Right ventricle myocardium inferior (tissue), 1 donor: Measurements from ENCODE around the gene TKTL1. TPM values are rescaled to one million over a fixed set of nuclear protein-coding genes. Genes with fewer than 3 reads are reported as not detected.

ENCODE experiments used
- ATAC-seq: fragments of 200-7000 bp; cut with Tn5 transposase; one replicate; pipeline ENCODE4 v1.9.1; 2020; ENCODE audit warnings: mild to moderate bottlenecking, moderate library complexity
- DNase-seq: peaks from one replicate; pipeline ENCODE4 v3.0.0; 2021; ENCODE audit errors: missing footprints
- intact Hi-C: fragments of 100-400 bp; cut with DNase I; formaldehyde crosslinking; loops from one replicate; pipeline ENCODE4 v1.11.0; 2022
- total RNA-seq: library from RNA; stranded (reverse); fragmentation: NEBNext Ultra II Directional; extraction: Animal tissue kit (Norgen Biotek cat#: 25700); gene quantifications from one replicate; pipeline ENCODE4 v1.2.1, GENCODE V29; 2021
- donor health status: DM: no; HTN: yes; CAD: no; lungs with severe emphysema.

The TKTL1 gene
- total RNA-seq, 1 donor from 2014 or later = 13.0 TPM

- no peak for ATAC-seq
- DNase-seq = no peak
- intact Hi-C loops = no loop called here
Measured at GRCh38 chrX:154355094-154355775, 59.6 kb downstream of the TKTL1 start.

GRCh38 chrX:154355776-154356140, 60.2 kb downstream of the TKTL1 start:
- DNase-seq (no peak), ATAC-seq (no peak)
- intact Hi-C loops = no loop called here

GRCh38 chrX:154356596-154356995, 61.0 kb downstream of the TKTL1 start:
- no peak for ATAC-seq
- intact Hi-C loops = no loop called here

GRCh38 chrX:154357205-154357604, 61.6 kb downstream of the TKTL1 start:
- ATAC-seq = no peak
- no peak for DNase-seq
- intact Hi-C loops = no loop called here

More at GRCh38 chrX:154356596-154356995, 61.0 kb downstream of the TKTL1 start:
- no peak for DNase-seq

- ATAC-seq (no peak), DNase-seq (no peak)
Measured at GRCh38 chrX:154358011-154358410, 62.4 kb downstream of the TKTL1 start.

GRCh38 chrX:154358829-154359228, 63.2 kb downstream of the TKTL1 start:
- ATAC-seq = no peak
- DNase-seq = no peak
- intact Hi-C loops = no loop called here

More at GRCh38 chrX:154358011-154358410, 62.4 kb downstream of the TKTL1 start:
- intact Hi-C loops = no loop called here

GRCh38 chrX:154359362-154360154, 64.0 kb downstream of the TKTL1 start:
- intact Hi-C loops = no loop called here

GRCh38 chrX:154360155-154360713, 64.6 kb downstream of the TKTL1 start:
- ATAC-seq (no peak), DNase-seq (no peak)
- intact Hi-C loops = no loop called here

More at GRCh38 chrX:154359362-154360154, 64.0 kb downstream of the TKTL1 start:
- ATAC-seq (no peak), DNase-seq (no peak)

- DNase-seq (peak; percentile 25), ATAC-seq (no peak)
- intact Hi-C loops = no loop called here
Measured at GRCh38 chrX:154362085-154362742, 66.6 kb downstream of the TKTL1 start.

- ATAC-seq (no peak), DNase-seq (no peak)
- intact Hi-C loops = no loop called here
Measured at GRCh38 chrX:154363706-154364439, 68.3 kb downstream of the TKTL1 start.

GRCh38 chrX:154365052-154365600, 69.5 kb downstream of the TKTL1 start:
- intact Hi-C loops = no loop called here
- no peak for ATAC-seq
- DNase-seq = no peak

- intact Hi-C loops = no loop called here
- no peak for ATAC-seq
Measured at GRCh38 chrX:154365997-154366665, 70.5 kb downstream of the TKTL1 start.

GRCh38 chrX:154366666-154367055, 71.1 kb downstream of the TKTL1 start:
- intact Hi-C loops = no loop called here
- DNase-seq (peak; percentile 73), ATAC-seq (peak; percentile 17)

More at GRCh38 chrX:154365997-154366665, 70.5 kb downstream of the TKTL1 start:
- DNase-seq = no peak

- DNase-seq = no peak
- intact Hi-C loops = no loop called here
- ATAC-seq = no peak
Measured at GRCh38 chrX:154367474-154368308, 72.1 kb downstream of the TKTL1 start.

GRCh38 chrX:154368630-154369448, 73.2 kb downstream of the TKTL1 start:
- intact Hi-C loops = no loop called here
- peak; percentile 88 for DNase-seq

More at GRCh38 chrX:154368630-154369448, 73.2 kb downstream of the TKTL1 start:
- peak; percentile 38 for ATAC-seq
